ENCODE measurements around the gene RPL19. TPM values are rescaled to one million over a fixed set of nuclear protein-coding genes. Genes with fewer than 3 reads are reported as not detected.

Gene RPL19
- total and polyA plus RNA-seq, 2 experiments from 2014 or later, result 1,594 to 2,627 TPM

DNA sequence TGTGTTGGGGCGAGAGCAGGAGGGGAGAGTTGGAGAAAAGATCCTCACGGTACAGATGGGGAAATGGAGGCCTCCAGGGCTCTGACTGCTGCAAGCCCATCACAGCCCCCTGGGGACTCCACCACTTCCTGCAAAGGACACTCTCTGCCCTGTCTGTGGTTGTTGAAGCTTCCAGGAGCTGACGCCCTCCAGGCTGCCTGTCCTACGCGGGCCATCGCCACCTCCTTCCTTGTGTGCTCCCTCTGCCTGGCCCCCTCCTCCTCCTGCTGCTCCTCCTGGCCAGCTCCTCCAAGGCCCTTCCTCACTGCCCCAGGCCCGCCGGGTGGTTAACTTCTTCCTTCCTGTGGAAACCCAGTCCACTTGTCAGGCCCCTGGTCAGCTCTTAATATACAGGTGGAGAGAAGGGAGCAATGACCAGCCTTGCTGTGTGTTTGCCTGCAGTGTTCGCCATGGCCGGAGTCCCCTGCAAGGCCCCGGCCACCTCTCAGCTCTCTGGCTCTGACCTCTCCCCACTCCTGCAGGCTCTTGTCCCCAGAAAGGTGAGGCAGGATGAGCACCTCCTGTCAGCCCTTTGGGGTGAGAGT is 44.0 kb downstream of the RPL19 start:
- H3K4me3 ChIP-seq, result no peak overlapping the region
- no peak for TF ChIP-seq POLR2AphosphoS5 (IDR thresholded peaks at IDR 0.05; ENCODE audit: low read depth)
- TF ChIP-seq, protein P1, sequence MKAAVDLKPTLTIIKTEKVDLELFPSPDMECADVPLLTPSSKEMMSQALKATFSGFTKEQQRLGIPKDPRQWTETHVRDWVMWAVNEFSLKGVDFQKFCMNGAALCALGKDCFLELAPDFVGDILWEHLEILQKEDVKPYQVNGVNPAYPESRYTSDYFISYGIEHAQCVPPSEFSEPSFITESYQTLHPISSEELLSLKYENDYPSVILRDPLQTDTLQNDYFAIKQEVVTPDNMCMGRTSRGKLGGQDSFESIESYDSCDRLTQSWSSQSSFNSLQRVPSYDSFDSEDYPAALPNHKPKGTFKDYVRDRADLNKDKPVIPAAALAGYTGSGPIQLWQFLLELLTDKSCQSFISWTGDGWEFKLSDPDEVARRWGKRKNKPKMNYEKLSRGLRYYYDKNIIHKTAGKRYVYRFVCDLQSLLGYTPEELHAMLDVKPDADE (IDR thresholded peaks at IDR 0.05), result no peak
- no peak for TF ChIP-seq ZNF331 (CRISPR knock-in tag; IDR thresholded peaks at IDR 0.05; ENCODE audit: low read depth)
- TF ChIP-seq, protein P2, sequence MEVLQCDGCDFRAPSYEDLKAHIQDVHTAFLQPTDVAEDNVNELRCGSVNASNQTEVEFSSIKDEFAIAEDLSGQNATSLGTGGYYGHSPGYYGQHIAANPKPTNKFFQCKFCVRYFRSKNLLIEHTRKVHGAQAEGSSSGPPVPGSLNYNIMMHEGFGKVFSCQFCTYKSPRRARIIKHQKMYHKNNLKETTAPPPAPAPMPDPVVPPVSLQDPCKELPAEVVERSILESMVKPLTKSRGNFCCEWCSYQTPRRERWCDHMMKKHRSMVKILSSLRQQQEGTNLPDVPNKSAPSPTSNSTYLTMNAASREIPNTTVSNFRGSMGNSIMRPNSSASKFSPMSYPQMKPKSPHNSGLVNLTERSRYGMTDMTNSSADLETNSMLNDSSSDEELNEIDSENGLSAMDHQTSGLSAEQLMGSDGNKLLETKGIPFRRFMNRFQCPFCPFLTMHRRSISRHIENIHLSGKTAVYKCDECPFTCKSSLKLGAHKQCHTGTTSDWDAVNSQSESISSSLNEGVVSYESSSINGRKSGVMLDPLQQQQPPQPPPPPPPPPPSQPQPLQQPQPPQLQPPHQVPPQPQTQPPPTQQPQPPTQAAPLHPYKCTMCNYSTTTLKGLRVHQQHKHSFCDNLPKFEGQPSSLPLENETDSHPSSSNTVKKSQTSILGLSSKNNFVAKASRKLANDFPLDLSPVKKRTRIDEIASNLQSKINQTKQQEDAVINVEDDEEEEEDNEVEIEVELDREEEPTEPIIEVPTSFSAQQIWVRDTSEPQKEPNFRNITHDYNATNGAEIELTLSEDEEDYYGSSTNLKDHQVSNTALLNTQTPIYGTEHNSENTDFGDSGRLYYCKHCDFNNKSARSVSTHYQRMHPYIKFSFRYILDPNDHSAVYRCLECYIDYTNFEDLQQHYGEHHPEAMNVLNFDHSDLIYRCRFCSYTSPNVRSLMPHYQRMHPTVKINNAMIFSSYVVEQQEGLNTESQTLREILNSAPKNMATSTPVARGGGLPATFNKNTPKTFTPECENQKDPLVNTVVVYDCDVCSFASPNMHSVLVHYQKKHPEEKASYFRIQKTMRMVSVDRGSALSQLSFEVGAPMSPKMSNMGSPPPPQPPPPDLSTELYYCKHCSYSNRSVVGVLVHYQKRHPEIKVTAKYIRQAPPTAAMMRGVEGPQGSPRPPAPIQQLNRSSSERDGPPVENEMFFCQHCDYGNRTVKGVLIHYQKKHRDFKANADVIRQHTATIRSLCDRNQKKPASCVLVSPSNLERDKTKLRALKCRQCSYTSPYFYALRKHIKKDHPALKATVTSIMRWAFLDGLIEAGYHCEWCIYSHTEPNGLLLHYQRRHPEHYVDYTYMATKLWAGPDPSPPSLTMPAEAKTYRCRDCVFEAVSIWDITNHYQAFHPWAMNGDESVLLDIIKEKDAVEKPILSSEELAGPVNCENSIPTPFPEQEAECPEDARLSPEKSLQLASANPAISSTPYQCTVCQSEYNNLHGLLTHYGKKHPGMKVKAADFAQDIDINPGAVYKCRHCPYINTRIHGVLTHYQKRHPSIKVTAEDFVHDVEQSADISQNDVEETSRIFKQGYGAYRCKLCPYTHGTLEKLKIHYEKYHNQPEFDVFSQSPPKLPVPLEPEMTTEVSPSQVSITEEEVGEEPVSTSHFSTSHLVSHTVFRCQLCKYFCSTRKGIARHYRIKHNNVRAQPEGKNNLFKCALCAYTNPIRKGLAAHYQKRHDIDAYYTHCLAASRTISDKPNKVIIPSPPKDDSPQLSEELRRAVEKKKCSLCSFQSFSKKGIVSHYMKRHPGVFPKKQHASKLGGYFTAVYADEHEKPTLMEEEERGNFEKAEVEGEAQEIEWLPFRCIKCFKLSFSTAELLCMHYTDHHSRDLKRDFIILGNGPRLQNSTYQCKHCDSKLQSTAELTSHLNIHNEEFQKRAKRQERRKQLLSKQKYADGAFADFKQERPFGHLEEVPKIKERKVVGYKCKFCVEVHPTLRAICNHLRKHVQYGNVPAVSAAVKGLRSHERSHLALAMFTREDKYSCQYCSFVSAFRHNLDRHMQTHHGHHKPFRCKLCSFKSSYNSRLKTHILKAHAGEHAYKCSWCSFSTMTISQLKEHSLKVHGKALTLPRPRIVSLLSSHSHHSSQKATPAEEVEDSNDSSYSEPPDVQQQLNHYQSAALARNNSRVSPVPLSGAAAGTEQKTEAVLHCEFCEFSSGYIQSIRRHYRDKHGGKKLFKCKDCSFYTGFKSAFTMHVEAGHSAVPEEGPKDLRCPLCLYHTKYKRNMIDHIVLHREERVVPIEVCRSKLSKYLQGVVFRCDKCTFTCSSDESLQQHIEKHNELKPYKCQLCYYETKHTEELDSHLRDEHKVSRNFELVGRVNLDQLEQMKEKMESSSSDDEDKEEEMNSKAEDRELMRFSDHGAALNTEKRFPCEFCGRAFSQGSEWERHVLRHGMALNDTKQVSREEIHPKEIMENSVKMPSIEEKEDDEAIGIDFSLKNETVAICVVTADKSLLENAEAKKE (CRISPR knock-in tag; IDR thresholded peaks at IDR 0.05), result no peak
- no peak for TF ChIP-seq ZNF114 (CRISPR knock-in tag; IDR thresholded peaks at IDR 0.05)
- TF ChIP-seq, protein P3, sequence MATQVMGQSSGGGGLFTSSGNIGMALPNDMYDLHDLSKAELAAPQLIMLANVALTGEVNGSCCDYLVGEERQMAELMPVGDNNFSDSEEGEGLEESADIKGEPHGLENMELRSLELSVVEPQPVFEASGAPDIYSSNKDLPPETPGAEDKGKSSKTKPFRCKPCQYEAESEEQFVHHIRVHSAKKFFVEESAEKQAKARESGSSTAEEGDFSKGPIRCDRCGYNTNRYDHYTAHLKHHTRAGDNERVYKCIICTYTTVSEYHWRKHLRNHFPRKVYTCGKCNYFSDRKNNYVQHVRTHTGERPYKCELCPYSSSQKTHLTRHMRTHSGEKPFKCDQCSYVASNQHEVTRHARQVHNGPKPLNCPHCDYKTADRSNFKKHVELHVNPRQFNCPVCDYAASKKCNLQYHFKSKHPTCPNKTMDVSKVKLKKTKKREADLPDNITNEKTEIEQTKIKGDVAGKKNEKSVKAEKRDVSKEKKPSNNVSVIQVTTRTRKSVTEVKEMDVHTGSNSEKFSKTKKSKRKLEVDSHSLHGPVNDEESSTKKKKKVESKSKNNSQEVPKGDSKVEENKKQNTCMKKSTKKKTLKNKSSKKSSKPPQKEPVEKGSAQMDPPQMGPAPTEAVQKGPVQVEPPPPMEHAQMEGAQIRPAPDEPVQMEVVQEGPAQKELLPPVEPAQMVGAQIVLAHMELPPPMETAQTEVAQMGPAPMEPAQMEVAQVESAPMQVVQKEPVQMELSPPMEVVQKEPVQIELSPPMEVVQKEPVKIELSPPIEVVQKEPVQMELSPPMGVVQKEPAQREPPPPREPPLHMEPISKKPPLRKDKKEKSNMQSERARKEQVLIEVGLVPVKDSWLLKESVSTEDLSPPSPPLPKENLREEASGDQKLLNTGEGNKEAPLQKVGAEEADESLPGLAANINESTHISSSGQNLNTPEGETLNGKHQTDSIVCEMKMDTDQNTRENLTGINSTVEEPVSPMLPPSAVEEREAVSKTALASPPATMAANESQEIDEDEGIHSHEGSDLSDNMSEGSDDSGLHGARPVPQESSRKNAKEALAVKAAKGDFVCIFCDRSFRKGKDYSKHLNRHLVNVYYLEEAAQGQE (IDR thresholded peaks at IDR 0.05; ENCODE audit: unreplicated experiment), result no peak
- TF ChIP-seq JUNB (IDR thresholded peaks at IDR 0.05; ENCODE audit: unreplicated experiment), result no peak
- no peak for TF ChIP-seq STAT1 (IDR thresholded peaks at IDR 0.05; ENCODE audit: unreplicated experiment)
- TF ChIP-seq, protein P4, sequence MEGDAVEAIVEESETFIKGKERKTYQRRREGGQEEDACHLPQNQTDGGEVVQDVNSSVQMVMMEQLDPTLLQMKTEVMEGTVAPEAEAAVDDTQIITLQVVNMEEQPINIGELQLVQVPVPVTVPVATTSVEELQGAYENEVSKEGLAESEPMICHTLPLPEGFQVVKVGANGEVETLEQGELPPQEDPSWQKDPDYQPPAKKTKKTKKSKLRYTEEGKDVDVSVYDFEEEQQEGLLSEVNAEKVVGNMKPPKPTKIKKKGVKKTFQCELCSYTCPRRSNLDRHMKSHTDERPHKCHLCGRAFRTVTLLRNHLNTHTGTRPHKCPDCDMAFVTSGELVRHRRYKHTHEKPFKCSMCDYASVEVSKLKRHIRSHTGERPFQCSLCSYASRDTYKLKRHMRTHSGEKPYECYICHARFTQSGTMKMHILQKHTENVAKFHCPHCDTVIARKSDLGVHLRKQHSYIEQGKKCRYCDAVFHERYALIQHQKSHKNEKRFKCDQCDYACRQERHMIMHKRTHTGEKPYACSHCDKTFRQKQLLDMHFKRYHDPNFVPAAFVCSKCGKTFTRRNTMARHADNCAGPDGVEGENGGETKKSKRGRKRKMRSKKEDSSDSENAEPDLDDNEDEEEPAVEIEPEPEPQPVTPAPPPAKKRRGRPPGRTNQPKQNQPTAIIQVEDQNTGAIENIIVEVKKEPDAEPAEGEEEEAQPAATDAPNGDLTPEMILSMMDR (conservative IDR thresholded peaks at IDR 0.05; ENCODE audit: low read depth in 2 of 2), result no peak
- TF ChIP-seq EZH2phosphoT487 (IDR thresholded peaks at IDR 0.05; ENCODE audit: unreplicated experiment), result no peak
- TF ChIP-seq EZH2 (IDR thresholded peaks at IDR 0.05; ENCODE audit: low read depth, unreplicated experiment), result no peak
- TF ChIP-seq CREB1 (CRISPR knock-in tag; IDR thresholded peaks at IDR 0.05; ENCODE audit: low read depth), result no peak
- H3F3A ChIP-seq (replicated peaks; ENCODE audit: low read depth), result peaks cover 3% of the 10 kb centered on the region; the same call in 1 of the 2 replicates
- peaks cover 20% of the 10 kb centered on the region for H3K27me3 Mint-ChIP-seq (ENCODE audit: insufficient read depth, low read depth, poor library complexity)
- H3K79me2 ChIP-seq (replicated peaks; ENCODE audit: insufficient read depth), result no peaks in the 10 kb centered on the region
- H3K36me3 Mint-ChIP-seq (ENCODE audit: low read depth), result no peaks in the 10 kb centered on the region
- H3K27me3 ChIP-seq (ENCODE audit: insufficient read depth), result no peaks in the 10 kb centered on the region
- H3K4me3 Mint-ChIP-seq, result no peak overlapping the region
- peaks cover 5% of the 10 kb centered on the region; the same call in 1 of the 2 replicates for H3K4me1 ChIP-seq (ENCODE audit: insufficient read depth)
- H3K4me2 ChIP-seq, result peak overlapping the region; percentile 55
- peak overlapping the region; percentile 85 for H2AFZ ChIP-seq
- H3K9me3 Mint-ChIP-seq, result no peaks in the 10 kb centered on the region
- H3K36me3 ChIP-seq (ENCODE audit: insufficient read depth), result no peaks in the 10 kb centered on the region
- H4K20me1 ChIP-seq (replicated peaks; ENCODE audit: insufficient read depth), result no peaks in the 10 kb centered on the region
- ATAC-seq, result peak; percentile 4
- no peak overlapping the region for H3K27ac ChIP-seq (ENCODE audit: low read depth)
- H3K27ac Mint-ChIP-seq, result no peak overlapping the region
- DNase-seq (ENCODE audit: low spot score), result peak; percentile 39
- H3K4me1 Mint-ChIP-seq, result peaks cover 24% of the 10 kb centered on the region; the same call in 2 of the 3 replicates
- no peaks in the 10 kb centered on the region for H3K9me2 ChIP-seq (ENCODE audit: insufficient read depth)
